Hindlimb muscle (tissue), 1 donor: ENCODE results near the gene PAGE2B. TPM values are rescaled to one million over a fixed set of nuclear protein-coding genes. Genes with fewer than 3 reads are reported as not detected.
"Not testable (repeated sequence)": the region's sequence is repeated elsewhere in the genome, so short reads cannot be mapped to it uniquely, and the experiment has no call there.

ENCODE experiments used
- DNase-seq: peaks from one replicate; pipeline ENCODE4 v3.0.0-alpha.2; 2013
- polyA plus RNA-seq: library from polyadenylated mRNA; unstranded; fragments of 120-200 nt; gene quantifications from one replicate; pipeline ENCODE4 v1.2.1, GENCODE V29; 2013; ENCODE audit not compliant: insufficient read length

Gene PAGE2B
- polyA plus RNA-seq, 1 donor = not detected

DNA sequence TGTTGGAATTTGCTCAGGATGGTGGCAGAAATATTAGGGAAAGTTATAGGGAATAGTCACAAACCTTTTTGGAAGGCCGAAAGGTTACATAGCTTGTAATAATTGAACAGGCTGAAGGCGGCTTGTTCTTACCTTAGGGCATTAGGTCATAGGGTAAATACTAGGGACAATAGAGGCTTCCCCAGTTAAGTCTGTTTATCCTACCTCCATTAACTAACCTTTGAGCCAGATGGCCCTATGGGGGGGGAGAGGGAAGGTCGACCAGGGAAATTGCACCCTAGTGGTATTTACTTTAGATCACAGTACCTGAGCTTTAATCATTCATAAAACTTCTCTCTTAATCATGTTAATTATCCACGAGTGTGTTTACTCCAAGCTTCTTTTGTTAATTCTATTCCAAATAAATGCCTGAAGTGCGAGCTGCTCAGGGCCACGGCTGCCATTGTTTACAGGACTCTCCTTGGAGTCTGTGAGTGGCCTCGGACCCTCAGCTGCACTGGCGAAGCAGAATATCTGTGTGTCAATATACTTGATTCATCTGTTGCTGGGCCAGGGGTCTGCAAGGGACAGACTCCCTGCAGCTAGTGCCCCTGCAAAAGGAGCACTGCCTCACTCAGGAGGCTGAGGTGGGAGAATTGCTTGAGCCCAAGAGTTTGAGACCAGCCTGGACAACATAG is 36.9 kb downstream of the PAGE2B start:
- no peak for DNase-seq

- not testable (repeated sequence) for DNase-seq
Measured at GRCh38 chrX:55116589-55116988, 41.8 kb downstream of the PAGE2B start.

DNA sequence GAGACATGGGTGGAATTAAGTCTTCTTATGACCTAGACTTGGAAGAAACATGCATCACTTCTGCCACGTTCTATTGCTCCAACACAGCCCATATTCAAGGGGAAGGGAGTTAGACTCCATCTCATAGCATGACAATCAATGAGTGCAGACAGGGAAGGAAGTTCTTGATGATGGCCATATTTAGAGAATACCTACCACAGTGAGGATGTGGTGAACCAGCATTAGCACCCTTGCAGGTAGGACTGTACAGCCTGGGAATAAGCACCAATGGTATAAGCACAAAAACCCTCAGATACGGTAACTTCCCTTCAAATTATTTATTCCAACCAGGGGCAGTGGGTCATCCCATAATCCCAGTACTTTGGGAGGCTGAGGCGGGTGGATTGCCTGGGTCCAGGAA is 43.7 kb downstream of the PAGE2B start:
- DNase-seq = no peak

- no peak for DNase-seq
Measured at GRCh38 chrX:55119271-55119670, 44.4 kb downstream of the PAGE2B start.

GRCh38 chrX:55119712-55120111 is 44.9 kb downstream of the PAGE2B start:
- DNase-seq = no peak

DNA sequence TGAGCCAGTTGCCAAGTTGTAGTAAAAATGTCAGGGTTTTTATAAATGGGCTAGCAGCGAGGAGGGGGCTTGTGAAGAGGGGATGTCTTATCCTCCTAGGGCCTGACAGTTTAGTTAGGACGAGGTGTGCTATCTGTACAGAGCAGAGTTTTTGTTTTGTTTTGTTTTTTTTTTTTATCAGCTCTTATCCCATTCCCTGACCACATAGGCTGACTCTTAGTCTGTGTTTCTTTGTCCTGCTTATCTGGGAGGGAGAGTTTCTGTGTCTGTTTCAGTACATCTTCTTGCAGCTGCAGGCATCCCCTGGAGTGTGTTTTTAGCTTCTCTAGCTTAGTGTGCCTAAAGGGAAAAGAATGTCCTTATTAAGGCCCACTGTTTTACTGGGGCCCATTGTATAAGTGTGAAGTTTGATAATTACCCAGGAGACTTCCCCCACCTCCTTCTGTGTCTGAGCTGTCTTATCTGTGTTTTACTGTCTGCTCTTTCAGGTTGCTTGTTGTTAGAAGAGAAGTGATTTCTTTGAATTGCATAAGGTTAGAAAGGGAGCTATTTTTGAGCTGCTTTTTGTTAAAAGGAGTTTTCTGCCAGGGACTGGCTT is 46.0 kb downstream of the PAGE2B start:
- DNase-seq = no peak

DNA sequence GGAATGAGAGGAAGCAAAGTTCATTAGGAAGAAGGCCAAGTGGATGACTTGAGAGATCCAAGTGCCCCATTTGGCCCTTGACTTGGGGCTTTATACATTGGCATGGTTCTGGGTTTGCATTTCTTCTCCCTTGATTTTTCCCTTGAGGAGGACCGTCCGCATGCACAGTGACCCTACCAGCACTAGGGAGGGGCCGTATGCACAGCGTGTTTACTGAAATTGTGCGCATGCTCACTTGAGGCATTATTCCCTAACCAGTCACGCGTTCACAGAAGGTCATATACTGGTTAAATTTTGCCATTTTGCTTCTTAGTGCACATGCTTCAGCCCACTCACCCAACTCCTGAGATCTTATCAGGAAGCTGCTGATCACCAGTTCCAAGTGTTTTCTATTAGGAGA is 49.1 kb downstream of the PAGE2B start:
- DNase-seq = no peak

DNA sequence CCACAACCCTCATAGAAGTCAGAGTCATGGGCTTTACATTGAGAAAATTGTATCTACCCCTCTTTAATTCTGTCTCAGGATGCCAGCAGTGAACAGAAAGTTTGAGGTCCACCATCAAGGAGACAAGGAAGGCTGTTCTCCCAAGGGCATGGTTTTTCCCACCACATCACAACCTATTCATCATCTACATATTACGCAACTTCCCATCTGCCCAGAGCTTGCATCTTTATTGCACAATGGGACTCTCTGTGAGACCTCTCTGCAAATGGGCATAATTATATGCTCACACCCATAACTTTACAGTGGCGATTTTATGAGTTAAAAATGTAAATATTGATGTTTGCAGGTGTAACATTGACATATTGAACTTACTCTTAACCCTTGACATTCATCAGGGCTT is 52.9 kb downstream of the PAGE2B start:
- no peak for DNase-seq

Other genes starting within 250 kb of the PAGE2B start
- 127 TPM for gene TRO, start 154.2 kb upstream of the PAGE2B start, polyA plus RNA-seq
- gene PFKFB1, start 80.8 kb upstream of the PAGE2B start, polyA plus RNA-seq = 1.1 TPM
- gene APEX2, start 74.7 kb upstream of the PAGE2B start, polyA plus RNA-seq = 11.3 TPM
- gene ALAS2, start 44.1 kb upstream of the PAGE2B start, polyA plus RNA-seq = 14.7 TPM
- not detected for gene PAGE2, start 14.0 kb downstream of the PAGE2B start, polyA plus RNA-seq
- not detected for gene PAGE5, start 145.3 kb downstream of the PAGE2B start, polyA plus RNA-seq
- gene PAGE3, start 189.9 kb downstream of the PAGE2B start, polyA plus RNA-seq = not detected